Skeletal muscle satellite cell (primary cell): ENCODE data around the gene SFMBT2.

Experiments used
- H3K27me3 ChIP-seq: 2 replicates; pipeline ENCODE4 v1.7.0; 2013; ENCODE audit warnings: low read length; ENCODE audit not compliant: control insufficient read depth, insufficient read depth
- H3K36me3 ChIP-seq: 2 replicates; pipeline ENCODE4 v1.7.0; 2013; ENCODE audit warnings: mild to moderate bottlenecking, control low read depth, low read length; ENCODE audit not compliant: insufficient read depth
- H3K4me1 ChIP-seq: 2 replicates; pipeline ENCODE4 v1.7.0; 2013; ENCODE audit warnings: low read length; ENCODE audit not compliant: control insufficient read depth, insufficient read depth
- H3K4me2 ChIP-seq: 2 replicates; pipeline ENCODE4 v1.7.0; 2013; ENCODE audit warnings: mild to moderate bottlenecking, low read length
- H3K4me3 ChIP-seq: 2 replicates; pipeline ENCODE4 v1.7.0; 2013; ENCODE audit warnings: low read length
- H3K9ac ChIP-seq: 2 replicates; pipeline ENCODE4 v1.7.0; 2013; ENCODE audit warnings: mild to moderate bottlenecking, low read depth, low read length, moderate library complexity
- H3K9me3 ChIP-seq: replicated peaks from 2 replicates; pipeline ENCODE4 v1.7.0; 2013; ENCODE audit warnings: mild to moderate bottlenecking, control low read depth, low read length

SFMBT2 gene

DNA sequence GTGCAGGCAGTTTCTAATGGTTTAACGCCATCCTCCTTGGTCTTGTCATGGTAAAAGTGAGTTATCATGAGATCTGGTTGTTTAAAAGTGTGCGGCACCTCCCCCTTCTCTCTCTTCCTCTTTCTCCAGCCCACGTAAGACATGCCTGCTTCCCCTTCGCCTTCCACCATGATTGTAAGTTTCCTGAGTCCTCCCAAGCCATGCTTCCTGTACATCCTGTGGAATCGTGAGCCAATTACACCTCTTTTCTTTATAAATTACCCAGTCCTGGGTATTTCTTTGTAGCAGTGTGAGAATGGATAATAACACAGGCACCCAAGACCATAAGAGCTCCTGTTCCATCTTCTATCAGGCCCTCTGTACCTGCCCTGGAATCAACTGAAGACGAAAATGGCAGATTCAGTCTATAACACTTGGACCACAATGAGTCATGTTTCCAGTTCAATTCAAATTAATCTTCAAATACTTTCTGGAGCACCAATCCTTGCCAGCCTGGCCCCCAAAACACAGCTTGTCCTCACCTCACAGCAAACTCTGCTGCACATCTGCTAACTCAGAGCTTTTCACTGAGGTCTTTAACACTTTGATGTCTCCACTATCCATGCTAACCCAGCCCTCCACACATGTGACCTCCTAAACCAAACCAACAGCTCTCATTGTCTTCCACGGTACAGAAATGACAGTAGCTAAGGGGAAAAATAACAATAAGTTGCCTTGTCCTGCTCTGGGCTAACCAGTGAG, 73.2 kb downstream of the SFMBT2 start:
- Histone ChIP-seq H3K4me2 (no peak overlapping the region), H3K9ac (no peak overlapping the region), H3K4me3 (no peak overlapping the region), H3K36me3 (no peaks in the 10 kb centered on the region), H3K4me1 (no peaks in the 10 kb centered on the region), H3K27me3 (no peaks in the 10 kb centered on the region), H3K9me3 (no peaks in the 10 kb centered on the region)

DNA sequence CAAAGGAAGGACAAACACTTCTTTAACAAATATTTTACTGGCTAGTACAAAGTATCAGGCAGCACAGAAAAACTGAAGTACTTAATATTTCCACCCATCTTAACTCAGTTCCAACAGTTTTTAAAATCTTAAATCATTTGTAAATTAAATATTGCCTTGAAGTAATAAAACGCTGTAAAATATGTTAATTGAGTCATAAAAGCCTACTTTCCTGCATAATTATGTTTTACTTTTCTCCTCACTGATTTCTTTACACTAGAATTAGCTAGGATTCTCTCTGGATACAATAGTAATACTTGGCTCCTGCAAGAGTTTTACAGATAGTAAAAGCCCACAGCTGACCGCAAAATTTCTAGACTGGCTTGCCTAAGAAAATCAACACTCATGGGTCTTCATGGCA, 74.9 kb downstream of the SFMBT2 start:
- H3K36me3 ChIP-seq = no peaks in the 10 kb centered on the region
- H3K27me3 ChIP-seq = no peaks in the 10 kb centered on the region
- H3K4me1 ChIP-seq = no peaks in the 10 kb centered on the region
- H3K4me3 ChIP-seq = no peak overlapping the region
- no peak overlapping the region for H3K4me2 ChIP-seq
- no peak overlapping the region for H3K9ac ChIP-seq
- no peaks in the 10 kb centered on the region for H3K9me3 ChIP-seq

GRCh38 chr10:7334642-7334964, 76.2 kb downstream of the SFMBT2 start:
- Histone ChIP-seq H3K9ac (no peak overlapping the region), H3K27me3 (no peaks in the 10 kb centered on the region), H3K36me3 (no peaks in the 10 kb centered on the region), H3K4me3 (no peak overlapping the region), H3K4me1 (no peaks in the 10 kb centered on the region), H3K4me2 (no peak overlapping the region), H3K9me3 (no peaks in the 10 kb centered on the region)

GRCh38 chr10:7333961-7334641, 76.7 kb downstream of the SFMBT2 start:
- Histone ChIP-seq H3K9ac (no peak overlapping the region), H3K9me3 (no peaks in the 10 kb centered on the region), H3K4me1 (no peaks in the 10 kb centered on the region), H3K27me3 (no peaks in the 10 kb centered on the region), H3K4me2 (no peak overlapping the region), H3K4me3 (no peak overlapping the region), H3K36me3 (no peaks in the 10 kb centered on the region)

DNA sequence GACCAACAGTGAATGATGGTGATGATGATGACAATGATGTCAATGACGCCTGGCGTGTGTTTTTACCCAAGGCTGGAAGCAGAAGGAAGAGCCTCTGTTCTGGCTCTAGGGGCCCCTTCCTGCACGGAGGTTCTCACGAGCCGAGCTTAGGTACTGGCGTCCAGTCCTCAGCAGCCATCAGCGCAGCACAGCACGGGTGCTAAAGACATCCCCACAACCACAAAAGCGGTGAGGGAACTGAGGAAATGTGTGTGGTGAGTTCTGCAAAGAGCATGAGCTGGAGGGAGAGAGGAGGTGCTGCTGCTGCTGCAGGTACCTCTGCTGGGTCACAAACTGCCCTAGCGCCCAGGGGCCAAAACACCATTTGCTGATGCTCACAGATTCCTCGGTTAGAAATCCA, 81.6 kb downstream of the SFMBT2 start:
- no peaks in the 10 kb centered on the region for H3K4me1 ChIP-seq
- H3K9me3 ChIP-seq = no peaks in the 10 kb centered on the region
- no peaks in the 10 kb centered on the region for H3K36me3 ChIP-seq
- H3K9ac ChIP-seq = no peak overlapping the region
- no peaks in the 10 kb centered on the region for H3K27me3 ChIP-seq
- H3K4me3 ChIP-seq = no peak overlapping the region
- no peak overlapping the region for H3K4me2 ChIP-seq

GRCh38 chr10:7327885-7328284, 82.9 kb downstream of the SFMBT2 start:
- Histone ChIP-seq H3K9me3 (no peaks in the 10 kb centered on the region), H3K36me3 (no peaks in the 10 kb centered on the region), H3K4me3 (no peak overlapping the region), H3K9ac (no peak overlapping the region), H3K27me3 (no peaks in the 10 kb centered on the region), H3K4me2 (no peak overlapping the region), H3K4me1 (no peaks in the 10 kb centered on the region)

DNA sequence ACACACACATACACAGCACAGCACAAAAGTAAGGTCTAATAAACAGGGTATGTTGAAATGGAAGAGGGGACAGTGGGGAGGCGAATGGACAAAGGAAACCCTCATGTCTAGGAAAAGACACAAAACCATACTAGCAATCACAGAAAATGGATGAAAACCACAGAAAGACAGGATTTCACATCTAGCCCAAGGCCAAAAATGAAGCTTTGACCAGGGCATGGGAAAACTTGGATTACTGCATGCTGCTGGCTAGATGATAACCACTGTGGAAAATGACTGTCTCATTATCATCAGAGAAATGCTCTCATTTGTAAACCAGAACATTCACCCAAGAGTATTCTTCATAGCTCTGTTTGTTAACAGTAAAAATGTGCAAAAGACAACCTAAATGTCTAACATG, 88.2 kb downstream of the SFMBT2 start:
- no peaks in the 10 kb centered on the region for H3K27me3 ChIP-seq
- no peak overlapping the region for H3K9ac ChIP-seq
- no peaks in the 10 kb centered on the region for H3K4me1 ChIP-seq
- H3K36me3 ChIP-seq = no peaks in the 10 kb centered on the region
- H3K4me3 ChIP-seq = no peak overlapping the region
- no peaks in the 10 kb centered on the region for H3K9me3 ChIP-seq
- no peak overlapping the region for H3K4me2 ChIP-seq

- Histone ChIP-seq H3K4me2 (no peak overlapping the region), H3K9me3 (no peaks in the 10 kb centered on the region), H3K4me1 (no peaks in the 10 kb centered on the region), H3K9ac (no peak overlapping the region), H3K4me3 (no peak overlapping the region), H3K36me3 (no peaks in the 10 kb centered on the region), H3K27me3 (no peaks in the 10 kb centered on the region)
Measured at GRCh38 chr10:7320072-7320471, 90.8 kb downstream of the SFMBT2 start.

DNA sequence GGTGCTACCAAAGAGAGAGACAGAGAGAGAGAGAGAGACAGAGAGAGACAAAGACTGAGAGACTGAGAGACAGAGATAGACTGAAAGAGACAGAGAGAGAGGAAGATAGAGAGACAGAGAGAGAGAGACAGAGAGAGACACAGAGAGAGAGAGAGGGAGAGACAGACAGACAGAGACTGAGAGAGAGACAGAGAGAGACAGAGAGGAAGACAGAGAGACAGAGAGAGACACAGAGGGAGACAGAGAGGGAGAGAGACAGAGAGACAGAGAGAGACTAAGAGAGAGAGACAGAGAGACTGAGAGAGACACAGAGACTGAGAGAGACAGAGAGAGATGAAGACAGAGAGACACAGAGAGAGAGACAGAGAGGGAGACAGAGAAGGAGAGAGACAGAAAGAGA, 91.2 kb downstream of the SFMBT2 start:
- Histone ChIP-seq H3K9me3 (no peaks in the 10 kb centered on the region), H3K36me3 (no peaks in the 10 kb centered on the region), H3K4me1 (no peaks in the 10 kb centered on the region), H3K4me2 (no peak overlapping the region), H3K27me3 (no peaks in the 10 kb centered on the region), H3K4me3 (no peak overlapping the region), H3K9ac (no peak overlapping the region)

DNA sequence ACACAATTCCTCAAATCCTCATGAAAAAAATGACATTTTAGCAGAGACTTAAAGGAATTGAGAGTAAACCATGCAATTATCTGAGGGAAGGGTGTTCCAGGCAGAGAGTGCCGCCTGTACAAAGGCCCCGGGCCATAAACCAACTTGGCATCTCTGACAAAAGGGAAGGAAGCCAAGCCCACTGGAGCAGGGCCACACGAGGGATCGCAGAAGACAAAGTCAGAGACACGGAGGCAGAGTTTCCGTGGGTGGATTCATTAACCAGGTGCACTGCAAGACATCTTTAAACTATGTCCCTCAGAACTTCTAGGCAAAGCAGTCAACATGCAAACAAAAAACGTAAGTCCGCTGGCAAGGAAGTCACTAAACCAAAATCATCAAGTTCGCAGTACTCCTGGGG, 92.0 kb downstream of the SFMBT2 start:
- no peak overlapping the region for H3K4me2 ChIP-seq

GRCh38 chr10:7317786-7318446, 92.9 kb downstream of the SFMBT2 start:
- no peaks in the 10 kb centered on the region for H3K36me3 ChIP-seq
- no peak overlapping the region for H3K4me2 ChIP-seq
- no peaks in the 10 kb centered on the region for H3K9me3 ChIP-seq
- no peaks in the 10 kb centered on the region for H3K4me1 ChIP-seq
- no peak overlapping the region for H3K4me3 ChIP-seq
- no peaks in the 10 kb centered on the region for H3K27me3 ChIP-seq
- H3K9ac ChIP-seq = no peak overlapping the region

More for the DNA sequence above, 92.0 kb downstream of the SFMBT2 start:
- Histone ChIP-seq H3K9me3 (no peaks in the 10 kb centered on the region), H3K27me3 (no peaks in the 10 kb centered on the region), H3K36me3 (no peaks in the 10 kb centered on the region), H3K9ac (no peak overlapping the region), H3K4me1 (no peaks in the 10 kb centered on the region), H3K4me3 (no peak overlapping the region)

GRCh38 chr10:7316839-7317238, 94.0 kb downstream of the SFMBT2 start:
- Histone ChIP-seq H3K4me2 (no peak overlapping the region), H3K27me3 (no peaks in the 10 kb centered on the region), H3K36me3 (no peaks in the 10 kb centered on the region), H3K9ac (no peak overlapping the region), H3K9me3 (no peaks in the 10 kb centered on the region), H3K4me1 (no peaks in the 10 kb centered on the region), H3K4me3 (no peak overlapping the region)
